Keratinocyte (primary cell): ENCODE results near the gene CCDC33.

Experiments used
- EZH2 ChIP-seq: IDR thresholded peaks from one replicate; pipeline ENCODE4 v1.6.1; 2012; ENCODE audit warnings: inconsistent platforms, mild to moderate bottlenecking, low read length, moderate library complexity
- TF ChIP-seq, protein P1 (sequence below), 3 experiments: IDR thresholded peaks in 1 of 3; conservative IDR thresholded peaks in 1 of 3; optimal IDR thresholded peaks in 1 of 3; 2 replicates in 2 of 3; 3 replicates in 1 of 3; pipeline versions ENCODE3 to v1.5.1; 2011; ENCODE audit warnings: low read length in 3 of 3, mild to moderate bottlenecking in 3 of 3, moderate library complexity in 2 of 3, control low read depth in 1 of 3, inconsistent platforms in 1 of 3; ENCODE audit not compliant: insufficient read depth in 2 of 3; ENCODE audit errors: extremely low read depth in 1 of 3

DNA sequence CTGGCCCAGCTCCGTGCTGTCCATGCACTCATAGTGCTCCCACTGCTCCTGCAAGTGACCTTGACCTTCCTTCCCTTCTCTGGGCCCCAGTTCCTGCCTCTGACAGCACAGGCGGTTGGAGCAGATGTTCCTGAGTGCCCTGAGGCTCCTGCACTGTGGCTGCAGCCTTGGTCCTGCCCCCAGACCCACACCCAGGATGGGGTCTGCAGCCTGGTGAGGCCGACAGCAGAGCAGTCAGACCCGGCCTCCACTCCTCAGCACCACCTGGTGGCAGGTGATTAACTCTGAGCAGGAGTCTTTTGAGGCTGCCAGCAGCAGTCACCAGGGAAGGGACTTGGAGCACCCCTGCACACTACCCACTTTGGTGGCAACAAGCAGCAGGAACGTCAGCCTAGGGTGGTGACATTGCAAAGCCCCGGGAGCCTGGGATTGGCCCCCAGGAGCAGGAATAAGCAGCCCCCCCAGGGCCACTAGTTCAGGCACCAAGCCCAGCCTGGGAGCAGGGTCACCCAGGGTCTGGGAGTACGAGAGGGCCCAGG is 66.8 kb downstream of the CCDC33 start:
- TF ChIP-seq, protein P1, sequence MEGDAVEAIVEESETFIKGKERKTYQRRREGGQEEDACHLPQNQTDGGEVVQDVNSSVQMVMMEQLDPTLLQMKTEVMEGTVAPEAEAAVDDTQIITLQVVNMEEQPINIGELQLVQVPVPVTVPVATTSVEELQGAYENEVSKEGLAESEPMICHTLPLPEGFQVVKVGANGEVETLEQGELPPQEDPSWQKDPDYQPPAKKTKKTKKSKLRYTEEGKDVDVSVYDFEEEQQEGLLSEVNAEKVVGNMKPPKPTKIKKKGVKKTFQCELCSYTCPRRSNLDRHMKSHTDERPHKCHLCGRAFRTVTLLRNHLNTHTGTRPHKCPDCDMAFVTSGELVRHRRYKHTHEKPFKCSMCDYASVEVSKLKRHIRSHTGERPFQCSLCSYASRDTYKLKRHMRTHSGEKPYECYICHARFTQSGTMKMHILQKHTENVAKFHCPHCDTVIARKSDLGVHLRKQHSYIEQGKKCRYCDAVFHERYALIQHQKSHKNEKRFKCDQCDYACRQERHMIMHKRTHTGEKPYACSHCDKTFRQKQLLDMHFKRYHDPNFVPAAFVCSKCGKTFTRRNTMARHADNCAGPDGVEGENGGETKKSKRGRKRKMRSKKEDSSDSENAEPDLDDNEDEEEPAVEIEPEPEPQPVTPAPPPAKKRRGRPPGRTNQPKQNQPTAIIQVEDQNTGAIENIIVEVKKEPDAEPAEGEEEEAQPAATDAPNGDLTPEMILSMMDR (optimal IDR thresholded peaks at IDR 0.05 in 1 of 3, IDR thresholded peaks at IDR 0.05 in 1 of 3, conservative IDR thresholded peaks at IDR 0.05 in 1 of 3; ENCODE audit: extremely low read depth in 1 of 3, insufficient read depth in 2 of 3, low read length in 3 of 3): peak; percentile 55 to 86 (median 86)
- peak; percentile 41 for TF ChIP-seq EZH2
